ENCODE data around the gene ABCA6.

ABCA6 gene

GRCh38 chr17:69050999-69051775 lies 90.5 kb downstream of the ABCA6 start:
- DNase-seq (ENCODE audit: low read depth in 4 of 4, low spot score in 1 of 4): no peak

- DNase-seq (ENCODE audit: low read depth in 4 of 4, low spot score in 1 of 4): no peak
Measured at GRCh38 chr17:69048634-69049033, 93.1 kb downstream of the ABCA6 start.

GRCh38 chr17:69047368-69048263 lies 94.1 kb downstream of the ABCA6 start:
- DNase-seq (ENCODE audit: low read depth in 4 of 4, low spot score in 1 of 4): no peak

GRCh38 chr17:69046121-69046807 lies 95.4 kb downstream of the ABCA6 start:
- DNase-seq (ENCODE audit: low read depth in 4 of 4, low spot score in 1 of 4): no peak

GRCh38 chr17:69045646-69046045 lies 96.0 kb downstream of the ABCA6 start:
- no peak for DNase-seq (ENCODE audit: low read depth in 4 of 4, low spot score in 1 of 4)

GRCh38 chr17:69044371-69044770 lies 97.3 kb downstream of the ABCA6 start:
- DNase-seq (ENCODE audit: low read depth in 4 of 4, low spot score in 1 of 4): no peak

- DNase-seq (ENCODE audit: low read depth in 4 of 4, low spot score in 1 of 4): no peak
Measured at GRCh38 chr17:69043098-69043734, 98.5 kb downstream of the ABCA6 start.

GRCh38 chr17:69042308-69042707 lies 99.4 kb downstream of the ABCA6 start:
- no peak for DNase-seq (ENCODE audit: low read depth in 4 of 4, low spot score in 1 of 4)

GRCh38 chr17:69031839-69032238 lies 109.9 kb downstream of the ABCA6 start:
- no peak for DNase-seq (ENCODE audit: low read depth in 4 of 4, low spot score in 1 of 4)

GRCh38 chr17:69030169-69030568 lies 111.5 kb downstream of the ABCA6 start:
- DNase-seq (ENCODE audit: low read depth in 4 of 4, low spot score in 1 of 4): no peak

Measured in stimulated activated CD4-positive, alpha-beta T cell treated with anti-CD3 and anti-CD28 coated beads, Interleukin-1b, Interleukin-23, amount 100 ng/mL, for 24 hours (primary cell).